DMS114 treated with DMSO at 0.1 percent for 48 hours (cell line): ENCODE data around the gene CCDC88B.

Experiments
- DNase-seq: peaks from one replicate; lab custom pipeline; 2025; ENCODE audit not compliant: unreplicated experiment; lab: John Stamatoyannopoulos, UW

Gene CCDC88B

GRCh38 chr11:64379817-64380709, 40.1 kb downstream of the CCDC88B start:
- DNase-seq, result no peak

- no peak for DNase-seq
These were observed 41.3 kb downstream of the CCDC88B start for GRCh38 chr11:64381350-64381749.

GRCh38 chr11:64382047-64382446, 42.0 kb downstream of the CCDC88B start:
- DNase-seq, result no peak

- no peak for DNase-seq
These were observed 42.6 kb downstream of the CCDC88B start for GRCh38 chr11:64382586-64382985.

- DNase-seq, result no peak
These were observed 43.6 kb downstream of the CCDC88B start for GRCh38 chr11:64383580-64383979.

GRCh38 chr11:64384028-64384737, 44.2 kb downstream of the CCDC88B start:
- DNase-seq, result no peak

GRCh38 chr11:64384981-64385944, 45.3 kb downstream of the CCDC88B start:
- no peak for DNase-seq

- DNase-seq, result no peak
These were observed 46.1 kb downstream of the CCDC88B start for GRCh38 chr11:64385945-64386704.

GRCh38 chr11:64387916-64388315, 47.9 kb downstream of the CCDC88B start:
- DNase-seq, result no peak

GRCh38 chr11:64388894-64389293, 48.9 kb downstream of the CCDC88B start:
- no peak for DNase-seq

GRCh38 chr11:64389851-64390250, 49.8 kb downstream of the CCDC88B start:
- DNase-seq, result no peak

- DNase-seq, result no peak
These were observed 50.6 kb downstream of the CCDC88B start for GRCh38 chr11:64390558-64390957.

GRCh38 chr11:64391839-64392238, 51.8 kb downstream of the CCDC88B start:
- DNase-seq, result no peak

GRCh38 chr11:64395545-64396078, 55.6 kb downstream of the CCDC88B start:
- no peak for DNase-seq

GRCh38 chr11:64396079-64396591, 56.1 kb downstream of the CCDC88B start:
- no peak for DNase-seq

GRCh38 chr11:64400102-64400501, 60.1 kb downstream of the CCDC88B start:
- no peak for DNase-seq

GRCh38 chr11:64400667-64401066, 60.7 kb downstream of the CCDC88B start:
- no peak for DNase-seq

GRCh38 chr11:64401775-64402174, 61.8 kb downstream of the CCDC88B start:
- no peak for DNase-seq

- no peak for DNase-seq
These were observed 63.1 kb downstream of the CCDC88B start for GRCh38 chr11:64403106-64403505.
